Natural killer cell treated with Interleukin-12 subunit alpha and Interleukin-12 subunit beta and Interleukin-15 and Interleukin-18, amount 100 ng/mL, for 72 hours (primary cell): ENCODE data around the gene TTC9C. TPM values are rescaled to one million over a fixed set of nuclear protein-coding genes. Genes with fewer than 3 reads are reported as not detected.
"Not testable (repeated sequence)": the region's sequence is repeated elsewhere in the genome, so short reads cannot be mapped to it uniquely, and the experiment has no call there.

Source experiments
- ATAC-seq, 2 donors: fragments of 150-1000 bp; cut with Tn5 transposase in 1 of 2; sonication (Bioruptor Pico), chemical (Tn5 transposase) in 1 of 2; 2 replicates each; pipeline ENCODE4 v1.10.0; 2021
- DNase-seq: peaks from one replicate; pipeline ENCODE4 v3.0.0; 2022; ENCODE audit warnings: low spot score
- H3K27ac Mint-ChIP-seq, 2 donors: 1 replicate in 1 of 2; 2 replicates in 1 of 2; pipeline ENCODE4 v1.8.0; 2022; ENCODE audit warnings: mixed read lengths in 2 of 2, mild to moderate bottlenecking in 1 of 2, moderate library complexity in 1 of 2
- H3K27me3 Mint-ChIP-seq, 2 donors: 1 replicate in 1 of 2; 2 replicates in 1 of 2; pipeline ENCODE4 v1.8.0; 2022; ENCODE audit warnings: mixed read lengths in 2 of 2
- H3K36me3 Mint-ChIP-seq: one replicate; pipeline ENCODE4 v1.8.0; 2022; ENCODE audit warnings: mixed read lengths
- H3K4me1 Mint-ChIP-seq, 2 donors: 1 replicate in 1 of 2; 2 replicates in 1 of 2; pipeline ENCODE4 v1.8.0; 2022; ENCODE audit warnings: low read depth in 2 of 2, mixed read lengths in 2 of 2, mild to moderate bottlenecking in 1 of 2
- H3K4me3 Mint-ChIP-seq: one replicate; pipeline ENCODE4 v1.8.0; 2022; ENCODE audit warnings: mixed read lengths
- H3K9me3 Mint-ChIP-seq: 2 replicates; pipeline ENCODE4 v1.8.0; 2022; ENCODE audit warnings: mixed read lengths
- total RNA-seq, 2 donors: library from RNA; stranded (reverse); gene quantifications; one replicate each; pipeline ENCODE4 v1.2.3, GENCODE V29; 2022

The TTC9C gene
- total RNA-seq, 2 donors from 2014 or later, result 36.8 to 39.4 TPM

DNA sequence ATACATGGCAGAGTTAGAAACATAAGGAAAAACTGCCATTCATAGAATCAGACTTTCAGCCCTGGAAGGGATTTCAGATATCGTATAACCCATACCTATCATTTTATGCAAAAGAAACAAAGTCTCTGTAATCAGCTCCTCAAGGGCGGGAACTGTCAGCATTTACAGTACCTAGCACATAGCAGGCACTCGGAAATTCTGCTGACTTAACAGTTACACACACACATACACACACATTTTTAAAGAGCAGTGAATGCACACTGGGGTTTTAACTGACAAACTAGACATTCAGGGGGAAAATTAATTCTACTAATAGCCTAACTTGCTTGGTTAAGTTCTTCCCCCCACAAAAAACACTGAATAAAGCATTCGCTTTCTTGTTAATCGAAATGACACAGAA is 12.1 kb upstream of the TTC9C start:
- no peaks in the 10 kb centered on the region for H3K27me3 Mint-ChIP-seq
- no peak for ATAC-seq
- DNase-seq, result no peak
- no peak overlapping the region for H3K4me3 Mint-ChIP-seq
- peaks cover 30 to 43% of the 10 kb centered on the region in 2 donors for H3K4me1 Mint-ChIP-seq
- peaks cover 51% of the 10 kb centered on the region for H3K36me3 Mint-ChIP-seq
- no peaks in the 10 kb centered on the region for H3K9me3 Mint-ChIP-seq
- peak overlapping the region; percentile 23 to 92 for H3K27ac Mint-ChIP-seq

DNA sequence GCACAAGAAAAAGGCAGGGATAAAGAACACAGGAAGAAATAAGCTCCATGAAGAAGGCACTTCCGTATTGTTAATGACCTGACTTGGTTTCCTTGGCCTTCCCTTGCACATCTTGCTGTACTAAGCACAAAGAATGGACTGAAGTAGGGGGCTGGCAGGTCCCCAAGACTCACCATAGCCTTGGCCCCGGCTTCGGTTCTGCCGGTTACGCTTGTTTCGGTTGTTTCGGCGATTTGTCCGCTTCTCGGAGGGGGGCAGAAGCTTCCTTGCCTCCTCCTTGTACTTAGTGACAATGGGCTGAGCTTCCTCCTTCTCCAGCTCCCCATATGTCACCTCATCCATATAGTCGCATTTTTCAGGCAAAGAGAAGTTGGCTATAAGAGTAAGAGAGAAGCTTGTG is 11.5 kb upstream of the TTC9C start:
- Mint-ChIP-seq H3K27me3 (no peaks in the 10 kb centered on the region), H3K9me3 (no peaks in the 10 kb centered on the region), H3K27ac (peak overlapping the region; percentile 6 to 44), H3K36me3 (peaks cover 57% of the 10 kb centered on the region), H3K4me1 (peaks cover 32 to 46% of the 10 kb centered on the region in 2 donors), H3K4me3 (no peak overlapping the region)
- no peak for DNase-seq
- ATAC-seq, result no peak

- ATAC-seq (peak in 1 of 2 donors; percentile 13), DNase-seq (no peak)
- H3K4me3 Mint-ChIP-seq, result no peak overlapping the region
- H3K9me3 Mint-ChIP-seq, result no peaks in the 10 kb centered on the region
- H3K4me1 Mint-ChIP-seq, result peaks cover 32 to 45% of the 10 kb centered on the region in 2 donors
- peak overlapping the region; percentile 21 to 38 for H3K27ac Mint-ChIP-seq
- H3K27me3 Mint-ChIP-seq, result no peaks in the 10 kb centered on the region
- H3K36me3 Mint-ChIP-seq, result peaks cover 63% of the 10 kb centered on the region
These were observed 8.8 kb upstream of the TTC9C start for GRCh38 chr11:62719302-62719978.

- H3K4me3 Mint-ChIP-seq, result no peak overlapping the region
- no peaks in the 10 kb centered on the region for H3K27me3 Mint-ChIP-seq
- no peak for ATAC-seq
- peaks cover 61% of the 10 kb centered on the region for H3K36me3 Mint-ChIP-seq
- peaks cover 48% of the 10 kb centered on the region in 2 donors for H3K4me1 Mint-ChIP-seq
- H3K27ac Mint-ChIP-seq, result peak overlapping the region in 1 of 2 donors; percentile 92
- no peak for DNase-seq
- no peaks in the 10 kb centered on the region for H3K9me3 Mint-ChIP-seq
These were observed 6.3 kb upstream of the TTC9C start for GRCh38 chr11:62721994-62722393.

DNA sequence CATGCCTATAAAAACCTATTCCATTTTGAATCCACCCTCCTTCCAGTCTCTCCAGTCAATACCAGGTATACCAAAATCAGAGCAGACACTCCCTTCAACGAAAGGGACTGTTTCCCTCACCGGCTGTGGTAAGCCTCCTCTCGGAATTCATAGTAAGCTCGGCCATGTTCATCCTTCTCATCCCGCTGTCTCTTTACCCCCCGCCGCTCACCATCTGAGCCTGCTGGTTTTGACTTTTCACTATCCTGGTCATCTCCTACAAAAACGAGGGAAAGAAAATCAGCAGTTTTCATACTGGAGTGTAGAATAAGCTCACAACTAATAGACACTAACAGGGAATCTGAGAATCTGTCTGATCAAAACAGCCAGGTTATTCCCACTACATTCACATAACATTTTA is 4.1 kb upstream of the TTC9C start:
- Mint-ChIP-seq H3K4me3 (peak overlapping the region; percentile 92), H3K36me3 (peaks cover 54% of the 10 kb centered on the region), H3K9me3 (no peaks in the 10 kb centered on the region), H3K4me1 (peaks cover 50 to 55% of the 10 kb centered on the region in 2 donors), H3K27me3 (no peaks in the 10 kb centered on the region), H3K27ac (peak overlapping the region; percentile 90 to 92)
- ATAC-seq, result no peak
- DNase-seq, result no peak

DNA sequence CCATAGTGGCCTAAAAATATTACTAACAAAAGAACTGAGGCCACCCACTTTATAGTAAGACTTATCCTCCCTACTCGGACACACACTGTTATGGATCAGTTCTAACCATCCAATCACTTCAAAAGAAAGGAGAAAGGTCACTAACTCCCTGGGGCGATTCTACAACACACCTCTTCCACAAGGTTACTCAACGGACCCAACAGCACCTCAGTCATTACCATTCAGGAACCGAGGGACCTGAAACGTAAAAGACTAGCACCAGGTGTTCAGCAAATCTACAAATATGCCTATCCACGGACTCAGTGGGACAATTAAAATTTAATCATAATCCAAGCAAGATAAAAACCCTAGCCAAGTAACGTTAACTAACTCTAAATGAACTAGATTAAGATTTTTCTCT is 2.6 kb upstream of the TTC9C start:
- Mint-ChIP-seq H3K4me1 (peaks cover 46 to 51% of the 10 kb centered on the region in 2 donors), H3K27me3 (no peaks in the 10 kb centered on the region), H3K27ac (peak overlapping the region; percentile 90 to 92), H3K4me3 (peak overlapping the region; percentile 92), H3K9me3 (no peaks in the 10 kb centered on the region), H3K36me3 (peaks cover 44% of the 10 kb centered on the region)
- DNase-seq (no peak), ATAC-seq (no peak)

GRCh38 chr11:62726156-62726914 is 2.0 kb upstream of the TTC9C start:
- Mint-ChIP-seq H3K4me3 (peak overlapping the region; percentile 92), H3K27ac (peak overlapping the region; percentile 90 to 92), H3K36me3 (peaks cover 38% of the 10 kb centered on the region), H3K27me3 (no peaks in the 10 kb centered on the region), H3K9me3 (no peaks in the 10 kb centered on the region), H3K4me1 (peaks cover 43 to 51% of the 10 kb centered on the region in 2 donors)
- ATAC-seq (no peak), DNase-seq (peak; percentile 62)

GRCh38 chr11:62726915-62727164 is 1.4 kb upstream of the TTC9C start:
- peak overlapping the region; percentile 92 for H3K4me3 Mint-ChIP-seq
- H3K27ac Mint-ChIP-seq, result peak overlapping the region; percentile 90 to 92
- ATAC-seq (peak in 1 of 2 donors; percentile 23), DNase-seq (no peak)
- H3K9me3 Mint-ChIP-seq, result no peaks in the 10 kb centered on the region
- no peaks in the 10 kb centered on the region for H3K27me3 Mint-ChIP-seq
- peaks cover 41 to 49% of the 10 kb centered on the region in 2 donors for H3K4me1 Mint-ChIP-seq
- H3K36me3 Mint-ChIP-seq, result peaks cover 33% of the 10 kb centered on the region

- Mint-ChIP-seq H3K4me1 (peaks cover 41 to 44% of the 10 kb centered on the region in 2 donors), H3K9me3 (no peaks in the 10 kb centered on the region), H3K4me3 (peak within 1 kb of the TSS; percentile 92), H3K27ac (peak within 1 kb of the TSS; percentile 90 to 92), H3K36me3 (peaks cover 28% of the 10 kb centered on the region), H3K27me3 (no peaks in the 10 kb centered on the region)
- peak; percentile 99 for DNase-seq
- peak; percentile 89 to 92 for ATAC-seq
These were observed 968 bp upstream of the TTC9C start, which contains the start of gene HNRNPUL2 for GRCh38 chr11:62727165-62727871. Gene HNRNPUL2 (minus strand): TSS chr11:62727457. CDS start chr11:62727156, 301 bp downstream.

DNA sequence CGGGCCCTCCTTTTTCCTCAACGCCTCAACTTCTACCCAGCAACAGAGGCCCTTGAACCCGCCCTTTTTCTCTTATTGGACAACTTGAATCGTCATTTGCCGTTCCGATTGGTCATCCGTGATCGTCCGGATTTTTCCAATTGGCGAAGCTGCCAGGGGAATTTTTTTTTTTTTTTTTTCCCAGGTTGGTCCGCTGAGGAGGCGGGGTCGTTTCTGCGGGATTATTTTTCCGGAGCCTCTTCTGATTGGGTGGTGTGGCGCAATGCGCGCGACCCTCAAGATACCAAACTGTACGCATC is 465 bp upstream of the TTC9C start:
- Mint-ChIP-seq H3K27ac (peak overlapping the region; percentile 90 to 92), H3K27me3 (no peaks in the 10 kb centered on the region), H3K36me3 (peaks cover 23% of the 10 kb centered on the region), H3K4me1 (peaks cover 36 to 39% of the 10 kb centered on the region in 2 donors), H3K9me3 (no peaks in the 10 kb centered on the region), H3K4me3 (peak overlapping the region; percentile 92)
- ATAC-seq (peak; percentile 68 to 82), DNase-seq (peak; percentile 91)

DNA sequence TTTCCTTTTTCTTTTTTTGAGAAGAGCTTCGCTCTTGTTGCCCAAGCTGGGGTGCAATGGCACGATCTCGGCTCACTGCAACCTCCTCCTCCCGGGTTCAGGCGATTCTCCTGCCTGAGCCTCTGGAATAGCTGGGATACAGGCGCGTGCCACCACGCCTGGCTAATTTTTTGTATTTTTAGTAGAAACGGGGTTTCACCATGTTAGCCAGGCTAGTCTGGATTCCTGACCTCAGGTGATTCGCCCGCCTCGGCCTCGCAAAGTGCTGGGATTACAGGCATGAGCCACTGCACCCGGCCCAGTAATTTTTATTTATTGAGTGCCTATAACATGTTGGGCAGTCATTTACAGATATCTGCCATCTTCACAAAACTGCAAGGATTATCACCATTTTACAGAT is 1.8 kb downstream of the TTC9C start:
- Mint-ChIP-seq H3K4me1 (peaks cover 25 to 29% of the 10 kb centered on the region in 2 donors), H3K4me3 (peak overlapping the region; percentile 92), H3K36me3 (peaks cover 16% of the 10 kb centered on the region), H3K27ac (peak overlapping the region; percentile 90 to 92)
- DNase-seq, ATAC-seq, H3K9me3 Mint-ChIP-seq, H3K27me3 Mint-ChIP-seq: not testable (repeated sequence)

GRCh38 chr11:62732830-62733229 is 4.5 kb downstream of the TTC9C start:
- Mint-ChIP-seq H3K27me3 (no peaks in the 10 kb centered on the region), H3K36me3 (peaks cover 5% of the 10 kb centered on the region), H3K27ac (peak overlapping the region in 1 of 2 donors; percentile 64), H3K4me3 (no peak overlapping the region), H3K9me3 (no peaks in the 10 kb centered on the region), H3K4me1 (peaks cover 17 to 18% of the 10 kb centered on the region in 2 donors)
- DNase-seq, result no peak
- no peak for ATAC-seq

GRCh38 chr11:62737196-62737595 is 8.9 kb downstream of the TTC9C start:
- H3K27ac Mint-ChIP-seq, result no peak overlapping the region
- H3K27me3 Mint-ChIP-seq, result no peaks in the 10 kb centered on the region
- H3K4me3 Mint-ChIP-seq, result no peak overlapping the region
- DNase-seq (no peak), ATAC-seq (no peak)
- H3K36me3 Mint-ChIP-seq, result peaks cover 5% of the 10 kb centered on the region
- peaks cover 4% of the 10 kb centered on the region in 2 donors for H3K4me1 Mint-ChIP-seq
- no peaks in the 10 kb centered on the region for H3K9me3 Mint-ChIP-seq
